GM12801 (cell line): ENCODE measurements around the gene RFTN2.

Experiments
- TF ChIP-seq, protein P1 (sequence below): IDR thresholded peaks from one replicate; pipeline ENCODE4 v1.5.1; 2011; ENCODE audit warnings: control low read depth; ENCODE audit not compliant: insufficient read length; ENCODE audit errors: extremely low read depth

The RFTN2 gene

GRCh38 chr2:197628043-197628500 lies 47.3 kb downstream of the RFTN2 start:
- TF ChIP-seq, protein P1, sequence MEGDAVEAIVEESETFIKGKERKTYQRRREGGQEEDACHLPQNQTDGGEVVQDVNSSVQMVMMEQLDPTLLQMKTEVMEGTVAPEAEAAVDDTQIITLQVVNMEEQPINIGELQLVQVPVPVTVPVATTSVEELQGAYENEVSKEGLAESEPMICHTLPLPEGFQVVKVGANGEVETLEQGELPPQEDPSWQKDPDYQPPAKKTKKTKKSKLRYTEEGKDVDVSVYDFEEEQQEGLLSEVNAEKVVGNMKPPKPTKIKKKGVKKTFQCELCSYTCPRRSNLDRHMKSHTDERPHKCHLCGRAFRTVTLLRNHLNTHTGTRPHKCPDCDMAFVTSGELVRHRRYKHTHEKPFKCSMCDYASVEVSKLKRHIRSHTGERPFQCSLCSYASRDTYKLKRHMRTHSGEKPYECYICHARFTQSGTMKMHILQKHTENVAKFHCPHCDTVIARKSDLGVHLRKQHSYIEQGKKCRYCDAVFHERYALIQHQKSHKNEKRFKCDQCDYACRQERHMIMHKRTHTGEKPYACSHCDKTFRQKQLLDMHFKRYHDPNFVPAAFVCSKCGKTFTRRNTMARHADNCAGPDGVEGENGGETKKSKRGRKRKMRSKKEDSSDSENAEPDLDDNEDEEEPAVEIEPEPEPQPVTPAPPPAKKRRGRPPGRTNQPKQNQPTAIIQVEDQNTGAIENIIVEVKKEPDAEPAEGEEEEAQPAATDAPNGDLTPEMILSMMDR: no peak

DNA sequence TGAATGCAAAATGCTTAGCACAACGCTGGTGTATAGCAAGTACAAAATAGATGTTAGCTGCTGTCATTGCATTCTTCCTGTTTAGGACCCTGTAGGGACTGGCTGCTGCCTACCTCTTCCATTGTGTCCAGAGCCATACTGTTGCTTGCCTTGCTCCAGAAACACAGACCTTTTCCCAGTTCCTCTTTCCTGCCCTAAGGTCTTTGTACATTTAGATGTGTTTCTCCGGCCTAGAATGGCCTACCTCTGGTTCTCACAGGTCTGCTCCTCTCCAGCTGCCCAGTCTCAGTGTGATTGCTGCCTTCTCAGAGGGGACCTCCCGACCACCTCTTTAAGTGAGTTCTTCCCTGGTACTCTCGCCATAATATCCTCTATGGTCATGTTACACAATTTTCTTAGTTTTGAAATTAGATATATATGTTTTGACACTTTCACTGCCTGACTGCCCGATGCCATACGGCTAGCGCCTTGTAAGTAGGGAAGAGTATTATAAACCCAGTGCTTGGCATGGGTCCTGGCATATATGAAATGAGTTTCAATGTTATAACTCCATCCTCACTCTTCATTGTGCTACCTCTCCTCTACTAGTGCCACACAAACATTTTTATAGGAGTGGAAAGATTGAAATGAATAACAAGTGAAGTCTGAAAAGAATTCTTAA lies 48.3 kb downstream of the RFTN2 start:
- TF ChIP-seq, protein P1: no peak

DNA sequence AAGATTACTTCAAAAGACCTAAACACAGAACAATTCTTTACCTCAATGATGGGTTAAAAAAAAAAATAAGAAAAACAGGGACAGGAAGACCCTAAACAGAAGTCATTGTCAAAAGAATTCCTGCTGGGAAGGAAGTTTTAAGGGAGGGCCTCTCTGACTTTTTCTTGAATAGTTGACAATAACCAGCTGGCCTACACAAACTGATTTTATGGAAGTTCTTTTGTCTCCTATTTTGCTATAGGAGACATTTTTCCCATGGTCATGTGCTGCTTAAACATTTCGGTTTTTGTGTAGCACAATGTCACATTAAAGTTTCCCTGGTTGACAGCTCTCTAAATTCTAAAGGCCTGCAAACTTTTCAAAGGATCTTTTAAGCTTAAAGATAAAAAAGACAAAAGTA lies 55.3 kb downstream of the RFTN2 start:
- TF ChIP-seq, protein P1: no peak

GRCh38 chr2:197615016-197615652 lies 60.3 kb downstream of the RFTN2 start:
- TF ChIP-seq, protein P1: no peak

DNA sequence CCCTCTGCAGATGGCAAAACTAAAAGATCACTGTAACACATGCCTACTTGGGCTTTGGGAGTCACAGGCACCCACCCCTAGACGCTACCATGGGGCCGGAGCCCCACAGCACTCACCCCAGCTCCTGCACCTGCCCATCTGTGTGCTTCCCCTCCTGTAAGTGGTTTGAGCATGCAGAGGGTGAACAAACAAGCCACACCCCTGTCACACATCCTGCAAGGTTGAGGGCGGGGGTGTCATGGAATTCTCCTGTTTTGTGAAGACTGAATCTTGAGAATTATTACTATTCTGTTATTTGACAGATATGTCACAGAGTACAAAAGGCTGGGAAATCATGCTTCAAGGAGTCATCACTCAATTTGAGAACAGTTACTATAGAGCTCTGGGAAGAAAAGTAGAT lies 60.9 kb downstream of the RFTN2 start:
- TF ChIP-seq, protein P1: no peak

GRCh38 chr2:197613509-197613987 lies 61.8 kb downstream of the RFTN2 start:
- TF ChIP-seq, protein P1: no peak

- TF ChIP-seq, protein P1: no peak
Measured at GRCh38 chr2:197606180-197606579, 69.2 kb downstream of the RFTN2 start.
